ENCODE results near the gene PXT1.
"Not testable (repeated sequence)": the region's sequence is repeated elsewhere in the genome, so short reads cannot be mapped to it uniquely, and the experiment has no call there.

The PXT1 gene

DNA sequence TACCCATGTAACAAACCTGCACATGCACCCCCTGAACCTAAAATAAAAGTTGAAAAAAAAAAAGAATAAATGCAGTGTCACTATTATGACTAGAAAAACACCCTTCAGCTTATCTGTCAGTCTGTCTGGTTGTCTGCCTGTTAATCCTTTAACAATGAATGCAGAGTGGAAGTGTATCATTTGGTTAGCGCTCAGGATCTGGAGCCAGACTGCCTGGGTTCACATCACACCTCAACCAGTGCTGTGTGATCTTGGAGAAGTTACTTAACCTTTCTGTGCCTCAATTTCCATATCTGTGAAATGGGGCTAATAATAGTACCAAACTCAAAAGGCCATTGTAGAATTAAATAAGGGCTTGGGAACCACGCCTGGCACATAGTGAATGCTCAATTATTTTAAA, 72.0 kb downstream of the PXT1 start:
- in situ Hi-C loops (cut with MboI; ENCODE audit: low sequenced_read_pairs), result no loop called here

DNA sequence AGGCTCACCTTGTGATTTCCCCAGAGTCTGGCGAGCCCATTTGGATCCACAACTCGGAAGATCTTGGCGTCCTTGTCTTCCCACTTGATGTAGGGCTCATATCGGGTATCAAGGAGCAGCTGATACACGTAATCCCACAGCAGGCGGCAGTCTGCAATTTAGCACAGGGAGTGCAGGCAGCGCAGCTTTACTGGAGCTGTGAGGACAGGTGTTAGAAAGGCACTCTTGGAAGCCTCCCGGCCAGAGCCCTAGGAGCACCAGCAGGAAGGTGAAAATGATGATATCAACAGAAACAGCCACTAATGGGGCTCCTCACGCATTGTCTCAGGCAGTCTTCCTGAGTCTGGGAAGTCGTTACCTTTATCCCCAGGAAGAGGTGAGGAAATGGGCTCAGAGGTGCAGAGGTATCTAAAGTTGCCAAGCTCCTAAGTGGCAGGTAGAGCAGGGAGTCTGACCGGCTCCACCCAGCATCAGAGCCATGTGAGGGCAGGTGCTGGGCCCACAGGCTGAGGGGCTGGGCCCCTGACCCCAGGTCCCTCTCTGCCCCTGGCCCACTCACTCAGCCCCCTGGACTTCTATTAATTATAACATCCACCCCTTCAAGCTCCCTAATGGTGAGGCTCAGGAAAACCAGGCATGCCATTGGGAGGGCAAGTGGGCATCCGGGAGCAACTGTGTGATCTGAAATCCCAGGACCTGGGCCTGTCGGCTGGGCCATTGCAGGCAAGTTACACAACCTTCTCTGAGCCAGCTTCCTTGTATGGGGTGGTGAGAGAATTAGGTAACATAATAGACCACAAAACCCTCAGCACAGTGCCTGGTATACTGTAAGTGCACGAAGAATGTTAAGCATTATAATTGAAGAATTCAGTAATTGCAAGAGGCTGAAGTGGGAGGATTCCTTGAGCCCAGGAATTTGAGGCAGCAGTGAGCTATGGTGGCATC, 73.5 kb downstream of the PXT1 start:
- in situ Hi-C loops (cut with MboI; ENCODE audit: low sequenced_read_pairs), result no loop called here

DNA sequence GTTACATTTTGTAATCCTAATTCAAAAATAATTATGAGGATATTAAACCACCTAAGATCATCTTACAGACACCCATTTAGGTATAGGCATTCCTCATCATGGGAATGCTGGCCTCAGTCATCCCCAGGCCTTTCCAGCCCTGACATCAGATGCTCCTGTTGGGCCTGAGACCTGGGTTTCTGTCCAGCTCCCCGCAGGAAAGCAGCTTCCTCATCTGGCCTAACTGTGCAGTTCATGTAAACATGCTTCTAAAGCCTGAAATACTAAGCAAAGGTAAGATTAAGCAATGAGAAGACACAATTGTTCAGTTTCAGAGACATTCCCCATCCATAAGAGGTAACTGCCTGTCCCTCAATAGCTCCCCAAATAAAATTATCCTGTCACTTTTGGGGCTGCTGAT, 74.2 kb downstream of the PXT1 start:
- in situ Hi-C loops (cut with MboI; ENCODE audit: low sequenced_read_pairs), result no loop called here

DNA sequence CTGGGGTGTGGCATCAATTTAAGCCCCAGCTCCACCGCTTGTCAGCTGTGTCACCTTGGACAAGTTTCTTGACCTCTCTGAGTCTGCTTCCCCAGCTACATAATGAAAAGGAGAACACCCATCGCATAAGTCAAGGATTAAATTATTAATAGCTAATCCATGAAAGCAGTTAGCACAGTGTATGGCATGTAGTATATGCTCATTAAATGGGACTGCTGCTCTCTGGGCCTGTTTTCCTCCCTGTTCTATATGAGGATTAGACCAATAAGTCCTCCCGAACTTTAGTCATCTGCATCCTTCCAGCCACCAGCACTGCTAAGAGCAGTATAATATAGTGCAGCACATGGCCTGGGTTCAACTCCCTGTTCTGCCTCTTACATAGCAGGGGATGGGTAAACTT, 74.9 kb downstream of the PXT1 start:
- in situ Hi-C loops (cut with MboI; ENCODE audit: low sequenced_read_pairs), result no loop called here

DNA sequence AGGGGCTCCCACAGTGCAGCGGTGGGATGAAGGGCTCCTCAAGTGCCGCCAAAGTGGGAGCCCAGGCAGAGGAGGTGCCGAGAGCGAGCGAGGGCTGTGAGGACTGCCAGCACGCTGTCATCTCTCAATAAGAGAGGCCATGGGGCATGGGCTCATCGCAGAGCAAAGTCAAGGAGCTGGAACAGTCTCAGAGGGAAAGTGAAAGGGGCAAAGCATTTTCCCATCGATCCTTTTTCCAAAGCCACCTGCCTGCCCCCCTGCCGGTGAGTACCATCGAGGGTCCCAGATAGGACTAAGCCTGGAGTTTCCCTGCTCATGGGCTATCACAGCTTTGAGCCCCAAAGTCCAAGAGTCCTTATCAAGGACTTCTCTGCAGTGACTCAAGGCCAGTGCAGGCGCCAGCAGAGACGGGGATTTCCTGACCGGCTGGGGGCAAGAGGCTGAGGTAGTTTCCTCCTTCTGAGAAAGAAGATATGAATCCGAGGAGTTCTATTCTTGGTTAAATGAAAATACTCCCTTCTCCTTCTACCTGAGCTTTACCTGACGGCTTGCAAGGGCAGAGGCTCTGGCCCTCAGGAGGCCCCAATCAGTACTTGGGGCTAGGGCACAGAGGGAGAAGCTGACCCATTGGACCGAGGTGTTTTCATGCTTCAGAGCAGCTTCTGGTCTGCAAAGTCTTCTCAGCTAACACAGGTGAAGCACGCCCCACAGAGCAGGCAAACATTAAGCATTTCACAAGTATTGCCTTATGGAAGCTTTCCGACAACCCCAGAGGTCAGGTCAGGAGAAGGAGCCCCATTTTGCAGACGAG, 77.8 kb downstream of the PXT1 start:
- in situ Hi-C loops (cut with MboI; ENCODE audit: low sequenced_read_pairs), result no loop called here

- in situ Hi-C loops (cut with MboI; ENCODE audit: low sequenced_read_pairs), result not testable (repeated sequence)
Observed at GRCh38 chr6:36364061-36364635, 78.5 kb downstream of the PXT1 start.

DNA sequence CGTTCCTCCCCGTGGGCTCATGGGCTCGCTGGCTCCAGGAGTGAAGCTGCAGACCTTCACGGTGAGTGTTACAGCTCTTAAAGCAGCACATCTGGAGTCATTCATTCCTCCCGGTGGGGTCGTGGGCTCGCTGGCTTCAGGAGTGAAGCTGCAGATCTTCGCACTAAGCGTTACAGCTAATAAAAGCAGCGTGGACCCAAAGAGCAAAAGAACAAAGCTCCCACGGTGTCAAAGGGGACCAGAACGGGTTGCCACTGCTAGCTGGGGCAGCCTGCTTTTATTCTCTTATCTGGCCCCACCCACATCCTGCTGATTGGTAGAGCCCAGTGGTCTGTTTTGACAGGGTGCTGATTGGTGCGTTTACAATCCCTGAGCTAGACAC, 79.3 kb downstream of the PXT1 start:
- in situ Hi-C loops (cut with MboI; ENCODE audit: low sequenced_read_pairs), result not testable (repeated sequence)

DNA sequence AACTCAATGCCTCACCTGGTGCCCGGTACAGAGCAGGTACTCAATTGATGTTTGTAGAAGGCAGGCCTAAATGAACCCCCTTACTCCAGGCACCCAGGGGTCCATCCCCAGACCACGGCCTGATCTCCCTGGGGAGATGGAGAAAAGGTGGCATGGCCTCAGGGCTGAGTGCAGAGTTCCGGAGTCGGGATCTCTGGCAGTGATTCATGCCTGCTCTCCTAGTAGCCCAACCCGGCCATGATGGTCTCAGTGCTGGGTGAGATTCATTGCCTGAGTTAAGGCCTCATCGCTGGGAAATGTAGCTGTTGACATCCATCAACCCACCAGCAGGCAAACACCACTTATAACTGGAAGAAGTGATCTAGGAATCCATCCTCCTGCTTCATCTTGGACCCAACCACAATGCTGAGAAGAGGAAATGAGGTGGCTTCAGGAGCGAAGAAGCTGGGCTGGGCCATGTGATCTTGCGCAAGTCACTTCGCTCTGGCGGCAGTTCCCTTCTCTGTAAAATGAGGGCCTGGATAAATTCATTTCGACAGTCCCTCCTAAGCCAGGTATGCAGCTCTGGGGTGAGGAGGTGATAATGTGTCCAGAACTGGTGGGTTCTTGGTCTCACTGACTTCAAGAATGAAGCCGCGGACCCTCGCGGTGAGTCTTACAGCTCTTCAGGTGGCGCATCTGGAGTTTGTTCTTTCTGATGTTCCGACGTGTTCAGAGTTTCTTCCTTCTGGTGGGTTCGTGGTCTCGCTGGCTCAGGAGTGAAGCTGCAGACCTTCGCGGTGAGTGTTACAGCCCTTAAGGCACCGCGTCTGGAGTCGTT, 79.9 kb downstream of the PXT1 start:
- in situ Hi-C loops (cut with MboI; ENCODE audit: low sequenced_read_pairs), result no loop called here

DNA sequence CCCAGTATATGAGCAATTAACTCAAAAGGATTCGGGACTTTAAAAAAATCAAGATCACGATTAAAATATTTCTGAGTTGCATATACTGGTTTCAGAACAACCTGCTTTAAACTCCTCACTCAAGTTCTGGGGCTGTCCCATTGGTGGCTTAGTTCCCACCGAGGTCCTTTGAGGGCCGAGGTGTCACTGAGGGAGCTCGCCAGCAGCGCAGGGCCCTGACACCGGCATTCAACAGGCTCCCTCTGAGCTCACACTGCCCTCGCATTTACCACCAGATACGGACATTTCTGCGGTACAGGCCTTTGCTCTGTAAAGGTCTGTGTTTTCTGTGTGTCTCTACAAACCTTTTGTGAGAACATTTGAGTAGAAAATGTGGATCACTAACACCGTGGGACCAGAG, 81.6 kb downstream of the PXT1 start:
- in situ Hi-C loops (cut with MboI; ENCODE audit: low sequenced_read_pairs), result no loop called here

DNA sequence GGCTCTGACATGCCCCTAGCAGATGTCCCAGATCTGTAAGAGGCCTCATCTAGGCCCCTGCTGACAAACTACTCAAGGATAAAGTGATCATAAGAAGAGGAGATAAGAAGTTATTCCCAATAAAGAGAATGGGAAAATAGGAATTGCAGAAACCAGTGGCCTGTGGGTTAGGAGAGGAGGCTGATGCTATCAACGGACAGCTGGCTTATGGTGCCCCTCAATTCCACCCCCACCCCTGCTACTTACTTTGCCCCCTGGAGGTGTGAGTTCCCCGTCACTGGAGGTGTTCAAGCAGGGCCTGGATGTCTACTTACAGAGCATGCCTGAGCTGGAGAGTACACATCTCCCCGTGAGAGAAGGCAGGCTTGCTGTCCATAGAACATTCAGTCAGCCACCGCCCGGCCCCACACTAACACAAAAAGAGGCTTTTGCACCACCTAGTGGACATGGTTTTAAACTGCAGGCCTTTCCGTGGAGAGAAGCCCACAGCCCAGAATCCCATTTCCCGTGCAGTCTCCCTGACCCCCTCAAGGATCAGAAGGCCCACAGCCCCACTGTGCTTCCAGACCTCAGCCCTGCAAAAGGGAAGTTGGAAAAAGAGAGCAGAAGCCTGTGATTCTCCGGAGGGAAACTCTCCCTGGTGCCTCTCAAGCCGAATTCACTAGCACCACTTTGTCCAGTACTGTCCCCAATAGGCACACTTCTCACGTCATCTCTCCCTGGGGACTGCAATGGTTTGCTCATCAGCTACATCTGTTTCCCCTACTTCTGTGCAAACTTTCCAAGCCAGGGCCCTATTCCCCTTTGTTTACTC, 82.2 kb downstream of the PXT1 start:
- in situ Hi-C loops (cut with MboI; ENCODE audit: low sequenced_read_pairs), result no loop called here

GRCh38 chr6:36358226-36358915, 84.3 kb downstream of the PXT1 start:
- in situ Hi-C loops (cut with MboI; ENCODE audit: low sequenced_read_pairs), result no loop called here

GRCh38 chr6:36357872-36358225, 84.8 kb downstream of the PXT1 start:
- in situ Hi-C loops (cut with MboI; ENCODE audit: low sequenced_read_pairs), result no loop called here

DNA sequence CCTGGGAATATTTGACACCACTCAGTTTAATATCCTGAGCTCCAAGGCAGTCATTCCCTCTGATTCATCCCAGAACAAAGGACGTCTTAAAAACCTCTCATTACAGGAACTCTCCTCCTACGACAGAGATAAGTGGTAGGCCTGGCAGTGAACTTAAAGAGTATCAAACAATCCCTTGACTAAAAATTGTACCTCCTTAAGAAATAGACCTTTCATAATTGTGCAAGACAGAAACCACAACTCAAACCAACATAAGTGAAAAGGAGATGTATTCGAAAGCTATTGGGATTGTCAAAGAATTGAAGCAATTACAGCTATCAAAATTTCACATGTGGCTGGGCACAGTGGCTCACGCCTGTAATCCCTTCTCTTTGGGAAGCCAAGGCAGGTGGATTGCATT, 86.8 kb downstream of the PXT1 start:
- in situ Hi-C loops (cut with MboI; ENCODE audit: low sequenced_read_pairs), result no loop called here

DNA sequence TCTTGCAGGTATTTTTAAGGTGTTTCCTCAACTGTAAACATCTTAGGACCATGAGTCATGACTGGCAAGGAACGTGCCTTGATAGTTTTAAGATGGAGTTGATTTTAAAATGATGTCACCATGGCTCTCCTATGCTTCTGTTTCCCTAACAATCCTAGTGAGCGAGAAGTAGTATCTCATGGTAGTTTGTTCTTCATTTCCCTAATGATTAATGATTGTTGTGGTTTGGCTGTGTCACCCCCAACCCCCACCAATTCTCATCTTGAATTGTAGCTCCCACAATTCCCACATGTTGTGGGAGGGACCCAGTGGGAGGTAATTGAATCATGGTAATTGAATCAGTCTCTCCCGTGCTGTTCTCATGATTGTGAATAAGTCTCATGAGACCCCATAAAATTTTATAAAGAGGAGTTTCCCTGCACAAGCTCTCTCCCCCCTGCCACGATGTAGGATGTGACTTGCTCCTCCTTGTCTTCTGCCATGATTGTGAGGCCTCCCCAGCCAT, 89.2 kb downstream of the PXT1 start:
- in situ Hi-C loops (cut with MboI; ENCODE audit: low sequenced_read_pairs), result no loop called here

- in situ Hi-C loops (cut with MboI; ENCODE audit: low sequenced_read_pairs), result no loop called here
Observed at GRCh38 chr6:36352477-36353157, 90.0 kb downstream of the PXT1 start.

GRCh38 chr6:36350681-36351571, 91.7 kb downstream of the PXT1 start:
- in situ Hi-C loops (cut with MboI; ENCODE audit: low sequenced_read_pairs), result no loop called here

- in situ Hi-C loops (cut with MboI; ENCODE audit: low sequenced_read_pairs), result no loop called here
Observed at GRCh38 chr6:36350082-36350481, 92.6 kb downstream of the PXT1 start.

- in situ Hi-C loops (cut with MboI; ENCODE audit: low sequenced_read_pairs), result no loop called here
Observed at GRCh38 chr6:36349240-36349639, 93.4 kb downstream of the PXT1 start.
